Measurements from ENCODE around the gene CBR1.

DNA sequence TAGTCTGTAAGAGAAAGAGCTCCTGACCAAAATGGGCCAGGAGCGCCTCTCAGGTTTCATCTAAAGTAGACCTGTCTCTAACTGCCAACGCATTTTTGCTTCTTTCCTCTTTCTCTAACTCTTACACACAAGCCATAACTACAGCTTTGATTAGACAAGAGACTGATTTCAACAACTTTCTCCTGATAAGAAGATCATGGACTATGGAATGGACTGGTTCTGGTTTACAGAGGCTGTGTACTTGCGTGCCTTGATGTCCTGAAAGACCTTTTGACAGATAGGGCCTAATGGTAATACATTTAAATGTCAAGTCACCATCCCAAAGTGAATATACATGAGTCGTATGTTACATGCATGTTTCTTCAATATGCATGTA, 5.8 kb upstream of the CBR1 start:
- TF ChIP-seq, protein P1, sequence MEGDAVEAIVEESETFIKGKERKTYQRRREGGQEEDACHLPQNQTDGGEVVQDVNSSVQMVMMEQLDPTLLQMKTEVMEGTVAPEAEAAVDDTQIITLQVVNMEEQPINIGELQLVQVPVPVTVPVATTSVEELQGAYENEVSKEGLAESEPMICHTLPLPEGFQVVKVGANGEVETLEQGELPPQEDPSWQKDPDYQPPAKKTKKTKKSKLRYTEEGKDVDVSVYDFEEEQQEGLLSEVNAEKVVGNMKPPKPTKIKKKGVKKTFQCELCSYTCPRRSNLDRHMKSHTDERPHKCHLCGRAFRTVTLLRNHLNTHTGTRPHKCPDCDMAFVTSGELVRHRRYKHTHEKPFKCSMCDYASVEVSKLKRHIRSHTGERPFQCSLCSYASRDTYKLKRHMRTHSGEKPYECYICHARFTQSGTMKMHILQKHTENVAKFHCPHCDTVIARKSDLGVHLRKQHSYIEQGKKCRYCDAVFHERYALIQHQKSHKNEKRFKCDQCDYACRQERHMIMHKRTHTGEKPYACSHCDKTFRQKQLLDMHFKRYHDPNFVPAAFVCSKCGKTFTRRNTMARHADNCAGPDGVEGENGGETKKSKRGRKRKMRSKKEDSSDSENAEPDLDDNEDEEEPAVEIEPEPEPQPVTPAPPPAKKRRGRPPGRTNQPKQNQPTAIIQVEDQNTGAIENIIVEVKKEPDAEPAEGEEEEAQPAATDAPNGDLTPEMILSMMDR (IDR thresholded peaks at IDR 0.05; ENCODE audit: insufficient read depth, low read length, poor library complexity, severe bottlenecking) = no peak
- TF ChIP-seq EZH2phosphoT487 (conservative IDR thresholded peaks at IDR 0.05; ENCODE audit: low read length) = no peak

All from SU-DHL-6 (cell line).